Measurements from ENCODE around the gene KDM3B.
"Not testable (repeated sequence)": the region's sequence is repeated elsewhere in the genome, so short reads cannot be mapped to it uniquely, and the experiment has no call there.

KDM3B gene

DNA sequence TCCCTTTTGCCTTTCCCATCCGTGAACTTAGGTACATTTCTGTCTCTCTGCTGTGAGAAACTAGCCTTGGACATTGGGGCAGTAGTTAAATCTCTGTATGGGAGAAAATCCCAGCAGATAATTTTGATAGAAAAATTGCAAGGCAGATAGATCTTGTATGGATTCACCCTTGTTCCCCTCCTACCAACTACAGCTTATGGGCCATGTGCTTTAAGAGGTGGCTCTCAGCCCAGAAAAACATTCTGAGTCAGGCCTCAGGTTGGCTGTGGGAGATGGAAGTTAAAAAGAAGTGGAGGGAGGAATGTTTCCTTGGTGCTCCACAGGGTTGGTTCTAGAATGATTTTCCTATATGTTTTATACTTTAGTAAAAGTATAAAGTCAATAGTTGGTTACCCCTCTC, 1.4 kb upstream of the KDM3B start:
- DNase-seq (ENCODE audit: low read depth), result peak; percentile 51

DNA sequence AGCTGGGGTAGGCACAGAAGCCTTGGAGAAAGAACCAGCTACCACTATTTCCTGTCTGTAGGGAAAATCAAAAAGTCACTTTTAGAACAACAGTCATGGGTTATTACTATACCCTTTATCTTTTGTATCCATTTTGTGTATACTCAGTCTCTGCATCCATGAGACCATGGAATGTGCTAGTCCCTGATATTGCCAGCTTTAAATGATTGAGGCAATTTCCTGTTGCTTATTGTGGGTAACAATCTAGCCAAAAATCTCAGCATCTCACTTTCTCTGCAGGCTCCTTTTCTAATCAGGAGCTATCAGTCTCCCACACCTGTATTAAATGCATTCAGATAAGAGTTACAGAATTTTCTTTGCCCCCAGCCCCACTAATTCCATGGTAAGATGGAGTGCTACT, 968 bp upstream of the KDM3B start:
- DNase-seq (ENCODE audit: low read depth), result no peak

DNA sequence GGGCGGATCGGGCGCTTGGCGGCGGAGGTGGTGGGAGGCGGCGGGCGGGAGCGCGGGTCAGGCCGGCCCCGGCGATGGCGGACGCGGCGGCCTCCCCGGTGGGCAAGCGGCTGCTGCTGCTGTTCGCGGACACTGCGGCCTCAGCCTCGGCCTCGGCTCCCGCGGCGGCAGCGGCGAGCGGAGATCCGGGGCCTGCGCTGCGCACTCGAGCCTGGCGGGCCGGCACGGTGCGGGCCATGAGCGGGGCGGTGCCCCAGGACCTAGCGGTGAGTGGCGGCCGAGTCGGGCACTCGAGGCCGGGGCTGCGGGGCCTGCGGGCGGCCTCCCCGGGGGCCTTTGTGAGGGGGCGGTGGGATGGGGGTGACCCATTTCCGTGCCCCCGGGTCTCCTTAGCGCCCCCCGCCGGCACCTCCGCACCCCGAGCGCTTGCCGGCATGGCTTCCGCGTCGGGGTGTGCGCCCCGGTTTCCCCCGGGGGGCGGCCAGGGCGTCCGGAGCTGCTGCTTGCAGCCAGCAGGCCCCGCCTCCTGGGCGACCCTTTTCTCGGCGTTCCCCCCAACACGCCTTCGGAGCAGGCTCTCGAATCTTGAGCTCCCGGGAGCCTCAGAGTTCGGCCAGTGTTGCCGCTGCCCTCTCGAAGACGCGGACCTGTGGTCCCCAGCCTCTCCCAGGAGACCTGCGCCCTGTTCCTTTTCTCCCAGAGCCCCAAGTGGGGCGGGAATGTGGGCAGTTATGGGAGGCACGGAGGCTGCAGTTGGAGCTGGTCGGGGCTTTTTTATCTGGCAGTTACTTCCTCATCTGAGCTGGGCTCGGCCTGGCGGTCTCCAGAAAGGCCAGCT, 456 bp downstream of the KDM3B start:
- DNase-seq (ENCODE audit: low read depth), result peak; percentile 70

DNA sequence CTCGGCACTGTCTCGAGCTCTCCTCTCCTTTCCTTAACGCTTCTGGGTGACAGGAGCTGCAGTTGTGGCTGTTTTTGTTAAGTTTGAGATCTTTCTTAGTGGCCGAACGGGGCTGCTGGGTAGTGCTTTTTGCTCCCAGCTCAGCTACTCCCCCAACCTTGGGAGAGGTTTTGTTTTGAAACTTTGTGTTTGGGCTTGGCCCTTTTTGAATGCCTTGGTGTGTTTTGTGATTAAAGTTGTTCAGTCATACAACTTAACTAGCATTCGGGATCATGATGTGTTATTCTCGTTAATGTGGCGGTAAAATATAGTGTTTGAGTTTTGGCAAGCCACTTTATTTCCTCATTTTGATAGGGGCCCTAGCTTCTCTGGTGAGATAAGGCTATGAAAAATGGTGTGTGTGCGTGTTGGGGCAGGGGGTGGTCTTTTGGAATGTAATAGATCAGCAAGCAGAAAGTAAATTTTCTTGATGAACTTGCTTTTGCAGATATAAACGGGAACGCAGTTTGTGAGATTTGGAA, 1.1 kb downstream of the KDM3B start:
- DNase-seq (ENCODE audit: low read depth), result no peak

DNA sequence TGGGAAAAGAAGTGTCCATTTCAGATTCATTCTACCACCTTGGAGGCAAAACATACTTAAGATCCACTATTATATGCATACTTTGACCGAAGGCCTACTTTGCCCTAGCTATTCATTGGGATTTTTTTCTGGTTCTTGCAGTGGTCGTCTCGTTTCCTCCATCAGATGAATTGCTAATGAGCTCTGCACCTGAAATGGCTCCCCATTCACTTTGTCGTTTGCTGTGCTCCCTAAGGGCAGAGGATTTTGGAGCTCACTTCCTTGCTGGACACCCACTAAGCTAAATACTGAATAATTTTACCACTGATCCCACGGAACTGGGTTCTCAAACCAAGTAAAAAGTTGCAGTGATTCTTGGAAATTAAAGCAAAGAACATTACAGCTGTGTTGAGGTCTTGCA, 1.9 kb downstream of the KDM3B start:
- DNase-seq (ENCODE audit: low read depth), result no peak

DNA sequence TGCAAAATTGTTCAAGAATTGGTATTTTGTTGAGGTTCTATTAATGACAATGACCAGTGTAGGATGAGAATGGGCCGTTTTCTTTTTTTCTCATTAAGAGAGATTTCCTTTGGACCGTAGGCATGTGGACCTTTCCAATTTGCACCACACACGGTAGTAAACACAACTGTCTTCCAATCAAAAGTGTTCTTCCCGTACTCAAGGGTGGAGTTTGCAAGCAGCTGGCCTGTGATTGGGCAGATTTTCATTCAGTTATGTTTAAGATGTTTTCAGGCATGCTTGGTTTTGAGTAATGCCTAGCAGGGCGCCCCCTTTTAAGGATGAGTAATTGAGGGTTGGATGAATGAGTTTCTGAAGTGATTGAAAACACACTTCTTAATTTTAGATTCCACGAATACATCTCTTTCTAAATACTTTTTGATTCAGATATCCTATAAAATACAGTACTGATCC, 2.5 kb downstream of the KDM3B start:
- DNase-seq (ENCODE audit: low read depth), result peak; percentile 91

DNA sequence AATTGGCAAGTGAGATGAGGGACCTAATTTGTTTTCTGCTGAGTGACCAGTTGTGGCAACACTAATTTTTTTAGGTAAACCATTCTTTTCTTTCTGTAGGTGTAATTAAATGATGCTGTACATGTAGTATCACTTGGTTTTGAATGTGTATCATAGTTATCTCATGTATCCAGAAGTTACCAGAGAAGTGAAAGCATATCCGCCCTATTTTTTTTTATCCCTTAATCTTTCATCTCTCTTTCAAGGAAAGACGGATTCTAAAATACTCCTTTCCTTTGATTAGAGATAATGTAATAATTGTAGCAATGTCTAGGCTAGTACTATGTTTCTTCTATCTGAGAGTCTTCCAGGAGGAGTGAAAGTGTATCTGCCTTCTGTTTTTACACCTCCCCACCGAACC, 7.1 kb downstream of the KDM3B start:
- no peak for DNase-seq (ENCODE audit: low read depth)

DNA sequence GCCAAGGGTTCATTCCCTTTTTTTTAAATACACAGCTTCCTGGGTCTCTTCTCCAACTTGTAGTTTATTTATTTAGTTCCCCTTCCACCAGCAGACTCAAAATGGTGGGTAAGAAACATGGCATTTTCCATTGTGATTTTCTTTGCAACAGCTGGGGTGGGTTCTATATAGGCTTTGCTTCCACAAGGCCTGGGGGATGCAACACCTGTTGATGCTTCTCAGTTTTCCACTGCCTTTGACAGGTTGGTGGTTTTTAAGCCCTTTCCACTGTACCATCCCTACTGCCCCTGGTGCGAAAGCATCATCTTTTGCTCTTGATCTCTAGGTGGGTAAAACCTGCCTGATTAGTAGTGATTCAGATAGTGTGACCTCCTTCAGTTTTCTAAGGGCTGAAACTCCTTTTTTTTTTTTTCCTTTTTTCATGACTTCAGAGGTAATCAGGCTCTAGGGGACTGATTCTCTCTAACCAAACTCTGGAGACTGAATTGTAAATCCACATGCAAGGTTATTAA, 8.5 kb downstream of the KDM3B start:
- DNase-seq (ENCODE audit: low read depth), result no peak

DNA sequence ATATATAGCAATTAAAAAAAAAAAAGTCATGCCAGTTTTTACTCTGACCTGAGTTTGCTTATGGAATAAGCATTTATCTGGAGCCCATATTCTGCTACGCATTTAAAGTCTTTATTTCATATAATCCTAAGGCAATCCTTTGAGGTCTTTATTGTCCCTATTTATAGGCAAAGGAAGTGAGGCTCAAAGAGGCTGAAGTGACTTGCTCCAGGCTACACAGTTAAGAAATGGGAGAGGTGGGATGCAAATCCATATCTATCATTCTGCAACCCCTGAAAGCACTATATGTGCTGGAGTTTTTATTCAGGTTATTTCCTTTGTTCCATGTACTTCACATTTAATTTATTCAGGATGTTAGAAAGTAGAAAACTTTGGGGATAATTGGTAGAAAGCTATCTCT, 12.1 kb downstream of the KDM3B start:
- DNase-seq (ENCODE audit: low read depth), result no peak

DNA sequence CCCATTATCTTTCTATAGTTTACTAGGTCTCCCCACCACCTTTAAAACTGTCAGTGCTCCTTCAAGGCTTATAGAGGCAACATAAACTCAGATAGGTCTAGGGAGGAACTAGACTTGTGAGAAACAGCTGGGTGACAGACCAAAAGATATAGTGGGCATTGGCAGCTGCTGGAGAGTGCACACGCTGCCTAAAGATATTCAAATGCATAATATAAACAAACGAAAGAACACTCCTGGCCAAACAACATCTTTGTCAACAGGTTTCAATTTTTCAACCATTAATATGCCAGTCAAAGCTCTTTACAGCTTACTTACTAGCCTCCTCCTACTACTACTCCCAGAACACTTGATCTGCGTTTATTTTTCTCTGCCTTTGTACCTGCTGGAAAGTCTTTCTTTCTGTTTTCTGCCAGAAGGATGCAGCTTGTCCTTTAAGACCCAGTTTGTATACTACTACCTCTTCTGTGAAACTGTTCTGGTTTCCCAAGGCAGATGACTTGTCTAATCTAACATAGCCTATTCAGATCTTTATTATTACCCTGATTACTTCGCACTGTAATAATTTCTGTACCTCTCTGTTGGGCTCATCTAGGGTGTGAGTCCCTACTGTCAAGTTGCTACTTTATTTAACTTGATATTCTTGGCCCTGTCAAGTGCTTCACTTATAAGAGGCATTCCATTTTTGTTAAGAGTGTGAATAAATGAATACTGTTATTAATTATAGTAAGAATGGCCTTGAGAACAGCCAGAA, 14.3 kb downstream of the KDM3B start:
- no peak for DNase-seq (ENCODE audit: low read depth)

DNA sequence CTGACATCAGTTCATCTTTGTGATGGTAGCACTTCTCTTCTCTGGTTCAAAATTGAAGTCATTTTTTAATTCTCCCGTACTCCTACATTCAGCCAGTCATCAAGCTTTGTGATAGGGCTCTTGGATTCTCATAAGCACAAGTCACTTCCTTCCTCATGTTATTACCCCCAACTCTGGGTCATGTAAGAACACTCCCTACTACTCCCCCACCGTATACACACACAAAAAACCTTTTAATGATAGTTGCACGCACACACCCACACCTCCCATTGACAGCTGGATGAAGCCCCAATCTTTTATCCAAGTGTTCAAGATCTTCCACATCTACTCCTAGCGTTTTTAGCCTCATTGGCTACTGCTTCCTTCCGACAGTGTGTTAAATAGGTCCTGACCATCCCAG, 16.8 kb downstream of the KDM3B start:
- no peak for DNase-seq (ENCODE audit: low read depth)

DNA sequence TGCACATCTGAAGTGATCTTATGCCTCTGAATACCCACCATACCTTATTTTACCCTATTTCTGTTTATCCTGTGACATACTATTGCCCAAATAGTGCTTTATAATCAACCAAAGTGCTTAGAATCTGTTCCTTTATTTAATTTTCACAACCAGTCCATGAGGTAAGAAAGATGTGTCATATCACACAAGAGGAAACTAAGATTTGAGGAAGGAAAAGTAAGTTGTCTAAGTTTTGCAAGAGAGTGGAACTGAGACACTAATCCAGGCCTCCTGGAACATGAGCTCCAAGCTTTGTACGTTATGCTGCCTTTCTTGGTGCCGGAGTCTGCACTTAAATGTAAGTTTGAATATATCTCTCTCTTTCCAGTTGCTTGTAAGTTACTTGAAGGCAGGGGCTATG, 17.2 kb downstream of the KDM3B start:
- no peak for DNase-seq (ENCODE audit: low read depth)

DNA sequence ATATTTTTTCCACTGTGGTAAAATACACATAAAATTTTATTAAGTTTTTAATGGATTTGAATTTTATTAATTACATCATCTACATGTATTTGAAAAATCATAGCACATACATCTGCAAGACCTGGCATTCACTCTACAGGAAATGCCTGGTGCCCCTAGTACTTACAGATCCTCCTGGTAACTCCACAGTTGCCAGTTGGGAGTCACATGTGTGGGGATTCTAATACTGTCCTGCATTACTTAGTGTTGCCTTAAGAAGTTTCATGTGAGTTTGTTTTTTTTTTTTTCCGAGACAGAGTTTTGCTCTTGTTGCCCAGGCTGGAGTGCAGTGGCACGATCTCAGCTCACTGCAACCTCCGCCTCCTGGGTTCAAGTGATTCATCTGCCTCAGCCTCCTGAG, 18.1 kb downstream of the KDM3B start:
- DNase-seq (ENCODE audit: low read depth), result no peak

DNA sequence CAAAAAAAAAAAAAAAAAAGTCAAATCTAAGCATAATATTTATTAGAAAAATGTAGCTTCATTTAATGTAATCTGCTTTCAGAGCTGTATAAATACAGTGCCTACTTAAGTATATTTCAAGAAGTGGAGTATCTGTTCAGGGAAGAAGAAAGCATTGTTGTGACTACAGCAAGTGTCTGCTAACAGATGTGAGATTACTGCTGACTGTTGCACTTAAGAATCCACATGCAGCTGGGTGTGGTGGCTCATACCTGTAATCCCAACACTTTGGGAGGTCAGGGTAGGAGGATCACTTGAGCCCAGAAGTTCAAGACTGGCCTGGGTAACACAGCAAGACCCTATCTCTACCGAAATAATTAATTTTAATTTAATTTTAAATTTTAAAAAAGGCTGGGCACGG, 19.0 kb downstream of the KDM3B start:
- DNase-seq (ENCODE audit: low read depth), result no peak

DNA sequence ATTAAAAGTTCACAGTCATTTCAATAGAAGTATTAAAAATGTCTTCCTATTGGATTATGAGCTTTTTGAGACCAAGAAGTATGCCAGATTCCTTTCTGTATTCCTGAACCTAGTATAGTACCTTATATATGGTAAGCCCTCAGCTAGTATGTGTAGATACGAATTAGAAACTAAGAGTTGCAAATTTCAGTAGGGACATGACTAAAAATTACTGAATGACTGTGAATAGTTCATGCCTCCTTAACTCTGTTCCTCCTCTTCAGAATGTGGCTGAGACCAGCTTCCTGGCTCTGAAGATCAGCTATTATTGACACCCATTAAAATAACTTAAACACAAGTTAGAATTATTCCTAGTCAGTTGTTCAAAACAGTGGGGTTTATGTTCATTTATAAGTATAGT, 19.7 kb downstream of the KDM3B start:
- no peak for DNase-seq (ENCODE audit: low read depth)

DNA sequence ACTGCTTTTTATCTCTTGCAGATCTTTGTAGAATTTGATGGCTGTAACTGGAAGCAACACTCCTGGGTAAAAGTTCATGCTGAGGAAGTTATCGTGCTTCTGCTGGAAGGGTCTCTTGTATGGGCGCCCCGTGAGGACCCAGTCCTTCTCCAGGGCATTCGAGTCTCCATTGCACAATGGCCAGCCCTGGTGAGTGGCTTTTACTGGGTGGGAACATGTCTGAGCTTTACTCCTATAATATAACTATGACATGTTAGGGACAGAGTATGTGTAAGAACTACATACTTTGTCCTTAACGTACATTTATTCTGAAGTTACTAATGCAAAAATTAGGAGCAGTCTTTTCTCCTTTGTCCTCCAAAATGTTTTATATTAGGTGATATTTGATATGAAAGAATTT, 20.2 kb downstream of the KDM3B start:
- no peak for DNase-seq (ENCODE audit: low read depth)

DNA sequence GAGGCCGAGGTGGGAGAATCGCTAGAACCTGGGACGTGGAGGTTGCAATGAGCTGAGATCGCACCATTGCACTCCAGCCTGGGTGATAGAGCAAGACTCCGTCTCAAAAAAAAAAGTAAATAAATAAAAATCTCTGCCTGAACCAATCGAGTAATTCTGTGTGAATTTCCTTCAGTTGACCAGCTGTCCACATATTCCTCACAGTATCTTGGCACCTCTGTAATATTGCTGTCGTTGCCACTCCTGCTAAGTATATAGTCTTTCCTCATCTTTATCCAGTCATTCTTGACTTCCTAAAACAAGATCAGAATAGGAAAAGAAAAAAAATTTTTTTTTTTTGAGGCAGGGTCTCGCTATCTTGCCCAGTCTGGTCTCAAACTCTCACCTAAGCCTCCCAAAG, 29.9 kb downstream of the KDM3B start:
- DNase-seq (ENCODE audit: low read depth), result no peak

DNA sequence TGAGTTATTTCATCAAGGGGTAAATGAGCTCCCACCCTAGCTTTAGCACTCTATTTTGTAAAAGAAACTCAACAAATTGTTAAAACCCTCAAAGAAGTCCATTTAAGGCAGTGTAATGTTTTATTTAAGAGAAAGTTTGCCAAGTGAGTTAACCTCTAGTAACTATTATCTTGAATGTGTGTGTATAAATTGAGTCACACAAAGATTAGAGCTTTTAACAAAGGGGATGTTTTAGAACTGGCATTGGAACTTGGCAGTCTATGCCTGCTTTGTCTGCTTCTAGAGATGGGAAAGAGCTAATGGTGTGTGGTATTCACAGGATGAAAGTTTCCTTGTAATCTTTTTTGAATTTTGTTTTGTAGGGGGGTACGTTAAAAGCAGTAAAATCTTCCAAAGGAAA, 33.2 kb downstream of the KDM3B start:
- no peak for DNase-seq (ENCODE audit: low read depth)

DNA sequence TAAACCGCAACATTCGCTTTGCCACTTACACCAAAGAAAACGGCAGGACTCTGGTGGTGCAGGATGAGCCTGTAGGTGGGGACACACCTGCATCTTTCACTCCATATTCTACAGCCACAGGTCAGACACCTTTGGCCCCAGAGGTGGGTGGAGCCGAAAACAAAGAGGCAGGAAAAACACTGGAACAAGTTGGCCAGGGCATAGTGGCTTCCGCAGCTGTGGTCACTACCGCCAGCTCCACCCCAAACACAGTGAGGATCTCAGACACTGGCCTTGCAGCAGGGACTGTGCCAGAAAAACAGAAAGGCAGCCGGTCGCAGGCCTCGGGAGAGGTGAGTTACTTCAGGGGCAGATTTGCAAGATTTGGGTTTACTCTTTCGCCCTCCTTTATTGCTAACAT, 33.8 kb downstream of the KDM3B start:
- DNase-seq (ENCODE audit: low read depth), result no peak

DNA sequence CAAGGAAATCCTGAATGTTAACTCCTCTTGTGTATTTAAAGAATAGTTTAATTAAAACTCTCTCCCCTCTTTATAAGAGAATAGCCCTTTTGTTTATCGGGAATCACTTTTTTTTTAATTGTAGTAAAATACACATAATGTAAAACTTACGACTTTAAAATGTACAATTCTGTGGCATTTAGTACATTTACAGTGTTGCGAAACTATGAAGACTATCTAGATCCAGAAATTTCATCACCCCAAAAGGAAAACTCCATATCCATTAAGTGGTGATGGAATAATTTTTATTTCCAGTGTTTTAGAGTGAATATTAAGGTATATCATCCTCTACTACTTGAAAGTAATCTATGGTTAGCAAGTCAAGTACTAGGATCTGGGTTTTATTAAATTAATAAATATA, 36.8 kb downstream of the KDM3B start:
- no peak for DNase-seq (ENCODE audit: low read depth)

DNA sequence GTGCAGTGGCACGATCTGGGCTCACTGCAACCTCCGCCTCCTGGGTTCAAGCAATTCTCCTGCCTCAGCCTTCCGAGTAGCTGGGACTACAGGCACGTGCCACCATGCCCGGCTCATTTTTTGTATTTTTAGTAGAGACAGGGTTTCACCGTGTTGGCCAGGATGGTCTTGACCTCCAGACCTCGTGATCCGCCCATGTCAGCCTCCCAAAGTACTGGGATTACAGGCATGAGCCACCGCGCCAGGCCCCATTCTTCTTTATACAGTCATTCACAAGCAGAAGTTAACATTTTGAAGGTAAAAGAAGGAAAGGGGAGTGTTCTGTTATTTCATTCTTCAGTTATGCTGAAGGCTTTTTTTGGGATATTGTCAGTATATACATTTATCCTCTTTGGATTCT, 37.4 kb downstream of the KDM3B start:
- not testable (repeated sequence) for DNase-seq (ENCODE audit: low read depth)

DNA sequence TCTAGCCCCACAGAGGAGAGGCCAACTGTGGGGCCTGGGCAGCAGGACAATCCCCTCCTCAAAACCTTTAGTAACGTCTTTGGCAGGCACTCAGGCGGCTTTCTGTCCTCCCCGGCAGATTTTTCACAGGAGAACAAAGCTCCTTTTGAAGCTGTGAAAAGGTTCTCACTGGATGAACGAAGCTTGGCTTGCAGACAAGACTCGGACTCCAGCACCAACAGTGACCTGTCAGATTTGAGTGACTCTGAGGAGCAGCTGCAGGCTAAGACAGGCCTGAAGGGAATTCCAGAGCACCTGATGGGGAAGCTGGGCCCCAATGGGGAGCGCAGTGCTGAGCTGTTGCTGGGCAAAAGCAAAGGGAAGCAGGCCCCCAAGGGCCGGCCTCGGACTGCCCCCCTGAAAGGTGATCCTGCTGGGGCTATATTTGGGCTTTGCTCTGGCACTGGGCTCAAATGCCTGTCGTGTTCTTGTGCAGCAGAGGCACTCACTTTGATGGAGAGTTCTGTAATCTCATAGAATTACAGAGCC, 39.4 kb downstream of the KDM3B start:
- no peak for DNase-seq (ENCODE audit: low read depth)

DNA sequence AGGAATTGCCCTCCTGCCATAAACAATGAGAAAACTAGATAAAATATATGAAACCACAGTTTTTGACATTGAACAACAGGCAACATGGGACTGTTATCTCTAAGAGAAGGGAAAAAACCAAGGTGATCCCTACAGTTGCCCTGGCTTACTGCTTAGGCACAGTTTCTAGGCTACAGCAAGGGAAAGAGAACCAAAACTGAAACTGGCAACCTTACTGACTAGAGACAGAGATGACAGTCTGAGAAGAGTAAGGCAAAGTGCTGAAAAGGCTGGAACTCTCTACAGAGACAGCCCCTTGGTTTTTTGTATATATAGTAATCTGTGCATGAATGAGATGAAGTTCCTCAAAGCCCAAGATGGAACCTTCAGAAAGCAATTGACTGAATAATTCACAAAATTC, 50.2 kb downstream of the KDM3B start:
- no peak for DNase-seq (ENCODE audit: low read depth)
